Heart left ventricle (tissue), 16 donors: ENCODE data around the gene ASPSCR1. TPM values are rescaled to one million over a fixed set of nuclear protein-coding genes. Genes with fewer than 3 reads are reported as not detected.

ENCODE experiments used
- ATAC-seq, 4 donors: fragments of 200-7000 bp; cut with Tn5 transposase; one replicate each; pipeline ENCODE4 v1.9.1; 2020 to 2022; ENCODE audit warnings: moderate library complexity in 4 of 4, mild to moderate bottlenecking in 3 of 4, moderate number of reproducible peaks in 1 of 4
- DNase-seq, 5 donors: peaks; one replicate each; pipeline ENCODE4 v3.0.0-alpha.2; 2020
- H3K27ac ChIP-seq, 12 donors: fragments of 200-600 bp; sonication (generic) in 4 of 12; one replicate each; pipeline versions ENCODE4 v1.5.0 to v1.8.0; 2016 to 2022; ENCODE audit warnings: mild to moderate bottlenecking in 2 of 12
- H3K27me3 ChIP-seq, 9 donors: fragments of 200-600 bp; sonication (generic) in 2 of 9; one replicate each; pipeline versions ENCODE4 v1.5.1 to v1.8.0; 2016 to 2022; ENCODE audit warnings: mild to moderate bottlenecking in 3 of 9
- H3K36me3 ChIP-seq, 9 donors: fragments of 200-600 bp; sonication (generic) in 2 of 9; one replicate each; pipeline versions ENCODE4 v1.5.0 to v1.8.0; 2018 to 2022; ENCODE audit warnings: mild to moderate bottlenecking in 2 of 9
- H3K4me1 ChIP-seq, 12 donors: fragments of 200-600 bp; sonication (generic) in 4 of 12; one replicate each; pipeline versions ENCODE4 v1.5.0 to v1.8.0; 2016 to 2022; ENCODE audit warnings: mild to moderate bottlenecking in 3 of 12
- H3K4me3 ChIP-seq, 12 donors: fragments of 200-600 bp; sonication (generic) in 4 of 12; one replicate each; pipeline versions ENCODE4 v1.5.0 to v1.8.0; 2017 to 2022; ENCODE audit warnings: mild to moderate bottlenecking in 9 of 12, moderate library complexity in 4 of 12
- H3K9me3 ChIP-seq, 12 donors: fragments of 200-600 bp; sonication (generic) in 4 of 12; one replicate each; pipeline versions ENCODE4 v1.5.0 to v1.8.0; 2016 to 2022; ENCODE audit warnings: mild to moderate bottlenecking in 1 of 12
- POLR2A ChIP-seq, 2 donors: fragments of 450-650 bp; IDR thresholded peaks; one replicate each; pipeline ENCODE4 v1.6.1; 2017; ENCODE audit warnings: antibody characterized with exemption in 2 of 2, mild to moderate bottlenecking in 2 of 2, moderate library complexity in 2 of 2
- WGBS, 4 donors: extraction: QIAGEN DNeasy Blood & Tissue Kit in 2 of 4; methylation state at CpG; one replicate each; pipeline versions ENCODE4 v1.1.5 to v1.1.7; 2013 to 2018; 5-methylcytosine and 5-hydroxymethylcytosine counted together
- intact Hi-C, 10 donors: fragments of 100-400 bp; cut with DNase I; formaldehyde crosslinking; loops; one replicate each; pipeline versions ENCODE4 v1.11.1 to v1.14.2; 2022
- polyA plus RNA-seq, 2 donors: library from polyadenylated mRNA; stranded (reverse); fragments of 200-250 nt; gene quantifications; one replicate each; pipeline ENCODE4 v1.2.3, GENCODE V29; 2013
- total RNA-seq, 9 donors: library from RNA; depleted of rRNA in 2 of 9; stranded (reverse); fragments of >200 nt in 2 of 9; fragmentation: NEBNext Ultra II Directional in 3 of 9; extraction: Animal tissue kit (Norgen Biotek cat#: 25700) in 3 of 9; gene quantifications; one replicate each; pipeline versions ENCODE4 v1.1.0 to v1.2.4, GENCODE V29; 2016 to 2023
- TF ChIP-seq, protein P1 (sequence below), 12 donors: fragments of 200-600 bp; sonication (generic) in 4 of 12; IDR thresholded peaks; one replicate each; pipeline versions ENCODE4 v1.5.0 to v1.8.0; 2018 to 2022; ENCODE audit warnings: antibody characterized with exemption in 12 of 12, mild to moderate bottlenecking in 5 of 12
- donor health status: ischemic (EF 13 %, LVEDD 7.1; RV severe dilation, severe dysfunction).
- donor health status: healthy with polysubstance abuse.
- donor health status: DM: no; HTN: yes; CAD: no.
- donor health status: DM: no; HTN: no; CAD: no.
- donor health status: ischemic (EF 25% LVEDD 6.9; RV normal size, moderate dysfunction).
- donor health status: ischemic (EF 25% LVEDD 5.7; RV mildly dilated, moderate dysfunction).
- donor health status: healthy.
- donor health status: DM: yes; HTN: yes; CAD: no.
- donor health status: ischemic (EF 35%, LVEDD 5.7; RV mildly dilated, moderate dysfunction).
- donor health status: nonischemic (EF 11% LVEDD 7.7; RV severe dilation, severe dysfunction).
- donor health status: DM: yes; HTN: yes; CAD: no.
- donor health status: PGD.
- donor health status: ischemic (EF 29% LVEDD 5.4; RV normal size, mild dysfunction).
- donor health status: nonischemic (EF 23%, LVEDD 6.1; RV moderate dilation, normal function).

Gene ASPSCR1
- total and polyA plus RNA-seq, 11 donors = 15.1 to 43.6 (median 22.9) TPM

DNA sequence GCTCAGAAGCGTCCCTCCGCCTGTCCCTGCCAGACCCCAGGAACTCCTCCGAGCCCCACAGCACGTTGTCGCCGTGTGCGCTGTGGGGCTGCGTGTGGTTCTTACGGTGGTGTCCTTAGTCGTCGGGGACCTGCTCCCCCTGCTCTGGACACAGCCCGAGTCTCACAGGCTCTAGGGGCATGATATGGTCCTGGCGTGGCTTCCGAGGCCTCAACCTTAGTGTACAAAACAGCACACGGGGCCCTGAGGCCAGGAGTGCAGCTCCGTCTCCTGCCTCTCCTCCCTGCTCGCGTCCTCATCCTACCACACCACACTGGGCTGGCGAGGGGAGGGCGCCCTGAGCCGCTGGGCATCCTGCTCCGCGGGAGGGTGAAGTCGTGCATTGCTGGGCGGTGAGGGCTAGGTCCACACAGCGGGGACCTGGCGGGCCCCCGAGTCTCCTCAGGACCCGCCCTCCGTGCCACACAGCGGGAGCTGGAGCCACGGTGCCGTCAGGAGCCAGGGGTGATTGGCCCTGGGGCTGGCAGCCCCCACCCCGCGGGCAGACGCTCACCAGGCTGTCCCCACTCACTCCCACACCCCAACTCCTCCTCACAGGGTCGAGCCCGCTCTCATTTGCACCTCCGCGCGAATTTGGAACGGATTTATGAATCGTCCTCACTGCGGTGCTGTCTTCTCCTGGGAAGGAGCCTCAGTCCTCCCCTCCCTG, 48.7 kb upstream of the ASPSCR1 start:
- DNase-seq (no peak), ATAC-seq (no peak)
- peaks cover 0 to 14% (median 0%) of the 10 kb centered on the region in 9 donors for H3K27me3 ChIP-seq
- intact Hi-C loops = loop anchor here in 1 of 10 donors (5.0 kb wide), 1 partner anchor 56 kb away; the partner anchor contains the start of gene ARHGDIA
- no peak for TF ChIP-seq POLR2A (IDR thresholded peaks at IDR 0.05)
- TF ChIP-seq, protein P1, sequence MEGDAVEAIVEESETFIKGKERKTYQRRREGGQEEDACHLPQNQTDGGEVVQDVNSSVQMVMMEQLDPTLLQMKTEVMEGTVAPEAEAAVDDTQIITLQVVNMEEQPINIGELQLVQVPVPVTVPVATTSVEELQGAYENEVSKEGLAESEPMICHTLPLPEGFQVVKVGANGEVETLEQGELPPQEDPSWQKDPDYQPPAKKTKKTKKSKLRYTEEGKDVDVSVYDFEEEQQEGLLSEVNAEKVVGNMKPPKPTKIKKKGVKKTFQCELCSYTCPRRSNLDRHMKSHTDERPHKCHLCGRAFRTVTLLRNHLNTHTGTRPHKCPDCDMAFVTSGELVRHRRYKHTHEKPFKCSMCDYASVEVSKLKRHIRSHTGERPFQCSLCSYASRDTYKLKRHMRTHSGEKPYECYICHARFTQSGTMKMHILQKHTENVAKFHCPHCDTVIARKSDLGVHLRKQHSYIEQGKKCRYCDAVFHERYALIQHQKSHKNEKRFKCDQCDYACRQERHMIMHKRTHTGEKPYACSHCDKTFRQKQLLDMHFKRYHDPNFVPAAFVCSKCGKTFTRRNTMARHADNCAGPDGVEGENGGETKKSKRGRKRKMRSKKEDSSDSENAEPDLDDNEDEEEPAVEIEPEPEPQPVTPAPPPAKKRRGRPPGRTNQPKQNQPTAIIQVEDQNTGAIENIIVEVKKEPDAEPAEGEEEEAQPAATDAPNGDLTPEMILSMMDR (IDR thresholded peaks at IDR 0.05) = no peak
- 37 to 54% (median 43%) methylated on average over 23 to 44 of the region's 44 CpGs for WGBS, 4 donors
- peaks cover 16 to 43% (median 33%) of the 10 kb centered on the region in 12 donors for H3K4me1 ChIP-seq
- peak overlapping the region in 1 of 12 donors; percentile 39 for H3K27ac ChIP-seq
- no peaks in the 10 kb centered on the region for H3K9me3 ChIP-seq
- H3K4me3 ChIP-seq = peak overlapping the region in 11 of 12 donors; percentile 27 to 98 (median 91)
- no peaks in the 10 kb centered on the region for H3K36me3 ChIP-seq

DNA sequence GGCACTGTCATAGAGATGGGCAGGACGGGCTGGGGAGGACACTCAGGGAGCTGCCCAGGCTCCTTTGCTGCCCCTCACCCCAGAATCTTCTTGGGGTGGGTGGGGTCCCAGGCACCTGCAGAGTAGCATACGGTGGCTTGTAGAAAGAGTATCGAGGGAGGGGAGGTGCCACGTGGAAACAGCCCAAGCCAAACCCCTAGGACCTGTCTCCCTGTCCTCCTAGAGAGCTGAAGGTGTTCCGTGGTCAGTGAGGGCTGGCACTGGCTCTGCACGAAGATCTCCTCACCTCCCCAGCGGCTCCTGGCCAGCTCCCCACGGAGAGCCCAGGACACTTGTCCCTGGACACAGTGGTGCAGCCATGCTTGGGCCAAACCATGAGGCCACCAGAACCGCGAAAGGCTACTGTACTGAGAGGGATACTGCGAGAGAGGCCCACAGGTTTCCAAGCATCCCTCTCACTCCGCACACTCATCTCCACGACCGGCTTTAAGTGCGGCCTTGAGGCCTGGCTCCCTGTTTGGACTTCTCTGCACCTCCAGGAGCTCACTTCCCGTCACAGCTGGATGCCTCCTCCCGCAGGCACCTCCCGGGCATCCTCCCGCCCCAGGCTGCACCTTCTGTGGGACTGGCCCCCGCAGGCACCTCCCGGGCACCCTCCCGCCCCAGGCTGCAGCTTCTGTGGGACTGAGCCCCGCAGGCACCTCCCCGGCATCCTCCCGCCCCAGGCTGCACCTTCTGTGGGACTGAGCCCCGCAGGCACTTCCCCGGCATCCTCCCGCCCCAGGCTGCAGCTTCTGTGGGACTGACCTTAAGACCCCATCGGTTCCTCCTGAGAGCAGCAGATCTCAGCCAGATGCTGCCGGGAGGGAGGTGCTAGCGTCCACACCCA, 47.9 kb upstream of the ASPSCR1 start:
- DNase-seq (no peak), ATAC-seq (no peak)
- Histone ChIP-seq H3K27ac (no peak overlapping the region), H3K4me3 (no peak overlapping the region), H3K9me3 (no peaks in the 10 kb centered on the region), H3K27me3 (peaks cover 0 to 14% (median 0%) of the 10 kb centered on the region in 9 donors), H3K4me1 (peaks cover 11 to 35% (median 25%) of the 10 kb centered on the region in 12 donors), H3K36me3 (no peaks in the 10 kb centered on the region)
- 91 to 94% (median 93%) methylated on average over 23 to 31 of the region's 31 CpGs for WGBS, 4 donors
- no peak for TF ChIP-seq POLR2A (IDR thresholded peaks at IDR 0.05)
- TF ChIP-seq, protein P1 (IDR thresholded peaks at IDR 0.05) = no peak
- intact Hi-C loops = loop anchor here in 1 of 10 donors (5.0 kb wide), 1 partner anchor 57 kb away; the partner anchor contains the start of gene ARHGDIA

DNA sequence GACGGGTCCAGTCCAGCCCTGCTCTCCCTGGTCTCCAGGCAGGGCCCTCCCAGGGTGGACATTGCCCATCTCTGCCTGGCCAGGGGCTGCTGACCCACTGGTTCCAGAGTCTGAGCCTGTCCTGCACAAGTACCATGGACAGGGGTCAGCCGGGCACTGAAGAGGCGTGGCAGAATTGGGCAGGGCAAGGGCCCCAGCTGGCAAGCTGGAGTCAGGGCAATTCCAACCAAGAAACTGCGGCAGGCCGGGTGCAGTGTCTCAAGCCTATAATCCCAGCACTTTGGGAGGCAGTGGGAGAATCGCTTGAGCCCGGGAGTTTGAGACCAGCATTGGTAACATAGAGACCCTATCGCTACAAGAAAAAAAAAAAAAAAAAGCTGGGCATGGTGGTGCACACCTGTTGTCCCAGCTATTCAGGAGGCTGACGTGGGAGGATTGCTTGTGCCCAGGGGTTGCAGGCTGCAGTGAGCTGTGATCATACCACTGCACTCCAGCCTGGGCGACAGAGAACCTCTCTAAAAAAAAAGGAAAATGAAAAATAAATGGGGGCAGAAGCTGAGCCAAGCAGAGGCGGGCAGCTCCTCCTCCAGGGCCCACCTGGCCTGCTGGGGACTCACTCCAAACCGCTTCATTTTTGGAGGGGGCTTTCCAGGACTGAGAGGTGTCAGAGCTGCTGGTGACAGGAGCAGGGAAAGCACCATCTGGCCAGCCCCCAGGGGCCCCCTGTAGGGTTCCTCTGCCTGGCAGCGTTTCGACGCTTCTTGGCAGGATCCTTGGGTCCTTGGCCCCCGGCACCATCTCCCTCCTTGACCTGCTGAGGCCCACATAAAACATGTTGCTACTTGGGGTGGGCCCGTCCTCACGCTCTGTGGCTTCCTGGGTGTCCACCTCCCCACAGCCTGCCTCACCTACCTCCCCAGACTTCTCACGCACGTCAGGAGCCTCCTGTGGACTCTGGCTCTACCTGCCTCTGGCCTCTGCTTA, 47.0 kb upstream of the ASPSCR1 start:
- 65 to 74% (median 69%) methylated on average over 19 to 20 of the region's 20 CpGs for WGBS, 4 donors
- no peak overlapping the region for H3K4me3 ChIP-seq
- ATAC-seq = no peak
- H3K27me3 ChIP-seq = peaks cover 0 to 14% (median 0%) of the 10 kb centered on the region in 9 donors
- H3K36me3 ChIP-seq = no peaks in the 10 kb centered on the region
- peak in 1 of 5 donors; percentile 29 for DNase-seq
- no peaks in the 10 kb centered on the region for H3K9me3 ChIP-seq
- no peak for TF ChIP-seq POLR2A (IDR thresholded peaks at IDR 0.05)
- TF ChIP-seq, protein P1 (IDR thresholded peaks at IDR 0.05) = no peak
- intact Hi-C loops = no loop called here
- peaks cover 6 to 26% (median 15%) of the 10 kb centered on the region in 12 donors for H3K4me1 ChIP-seq
- H3K27ac ChIP-seq = no peak overlapping the region
